ENCODE data around the gene HMGB3.
"Not testable (repeated sequence)": the region's sequence is repeated elsewhere in the genome, so short reads cannot be mapped to it uniquely, and the experiment has no call there.

Gene HMGB3

DNA sequence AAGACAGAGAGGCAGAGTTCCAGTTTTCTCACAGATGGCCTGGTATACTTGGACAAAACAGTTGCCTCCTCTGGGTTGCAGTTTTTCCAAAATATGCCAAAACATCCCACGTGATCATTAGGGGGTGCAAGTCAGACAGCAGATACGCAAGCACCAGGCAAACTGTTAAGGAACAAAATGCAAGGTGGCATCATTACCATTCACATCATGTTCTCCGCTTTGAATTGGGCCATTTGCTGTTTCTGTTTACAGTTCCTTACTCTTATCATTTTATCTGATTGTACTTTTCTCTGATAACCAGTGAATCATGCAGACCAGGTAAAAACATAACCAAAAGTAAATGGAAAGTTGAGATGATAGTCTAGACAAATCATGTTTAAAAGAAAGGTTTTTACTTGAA lies 16.4 kb upstream of the HMGB3 start:
- Mint-ChIP-seq H3K4me1 (no peaks in the 10 kb centered on the region), H3K27ac (no peak overlapping the region), H3K4me3 (no peak overlapping the region), H3K9me3 (no peaks in the 10 kb centered on the region), H3K36me3 (no peaks in the 10 kb centered on the region), H3K27me3 (no peaks in the 10 kb centered on the region)

DNA sequence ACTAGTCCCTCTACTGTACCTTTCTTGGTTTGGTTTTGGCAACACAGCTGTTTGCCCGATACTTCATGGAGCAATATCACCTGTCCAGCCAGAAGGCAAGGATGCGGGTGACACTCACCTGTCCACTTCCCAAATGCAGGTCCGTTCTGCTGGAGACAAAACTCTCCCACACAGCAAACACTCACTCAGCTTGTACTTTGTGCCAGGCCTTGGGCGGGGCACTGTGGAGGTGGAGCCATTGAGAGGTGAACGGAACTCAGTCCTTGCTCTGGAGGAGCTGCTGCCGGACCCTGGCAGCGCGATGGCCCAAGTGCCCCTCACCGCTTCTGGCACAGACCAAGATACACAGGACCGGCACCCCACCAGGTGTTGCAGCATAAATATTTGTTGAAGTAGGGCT lies 15.3 kb upstream of the HMGB3 start:
- Mint-ChIP-seq H3K27me3 (no peaks in the 10 kb centered on the region), H3K4me1 (no peaks in the 10 kb centered on the region), H3K9me3 (no peaks in the 10 kb centered on the region), H3K36me3 (no peaks in the 10 kb centered on the region), H3K27ac (no peak overlapping the region), H3K4me3 (no peak overlapping the region)

DNA sequence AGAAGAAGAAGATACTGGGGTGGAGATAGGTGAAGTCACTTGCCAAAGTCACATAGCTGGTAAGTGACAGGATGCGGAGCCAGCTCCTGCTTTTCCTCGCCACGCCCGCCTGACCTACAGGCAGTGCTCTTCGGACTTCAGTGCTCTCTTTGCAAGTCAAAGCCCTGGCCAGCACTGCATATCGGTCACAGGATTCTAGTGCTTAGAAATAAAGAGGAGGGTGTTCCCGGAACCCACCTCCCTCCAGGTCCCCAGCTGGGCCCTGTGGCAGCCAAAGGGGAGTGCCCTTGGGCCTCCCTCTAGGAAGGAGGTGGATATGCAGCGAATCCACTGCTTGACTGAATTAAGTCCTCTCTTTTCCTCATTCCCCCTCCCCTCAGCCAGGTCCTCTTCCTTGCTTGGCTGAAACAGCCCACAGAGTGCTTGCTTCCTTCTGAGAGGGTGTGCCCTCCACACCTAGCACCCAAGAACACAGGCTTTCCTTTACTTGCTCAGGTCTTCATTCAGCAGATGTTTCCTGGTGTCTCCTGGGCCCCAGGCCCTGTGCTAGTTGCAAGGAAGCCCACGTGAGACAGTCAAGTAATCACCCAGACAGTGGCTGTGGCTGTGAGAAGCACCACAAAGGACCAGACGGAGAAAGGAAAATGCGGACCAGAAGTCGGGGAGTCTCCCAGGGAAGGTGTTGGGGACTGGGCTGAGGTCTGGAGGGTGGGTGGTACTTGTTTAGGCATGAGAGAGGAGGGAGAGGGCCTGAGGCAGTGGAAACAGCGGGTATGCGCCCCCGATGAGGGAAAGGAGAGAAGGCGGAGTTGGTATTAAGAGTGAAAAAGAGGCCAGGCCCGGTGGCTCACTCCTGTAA lies 14.0 kb upstream of the HMGB3 start:
- Mint-ChIP-seq H3K27ac (no peak overlapping the region), H3K36me3 (no peaks in the 10 kb centered on the region), H3K27me3 (no peaks in the 10 kb centered on the region), H3K4me3 (no peak overlapping the region), H3K9me3 (no peaks in the 10 kb centered on the region), H3K4me1 (no peaks in the 10 kb centered on the region)

DNA sequence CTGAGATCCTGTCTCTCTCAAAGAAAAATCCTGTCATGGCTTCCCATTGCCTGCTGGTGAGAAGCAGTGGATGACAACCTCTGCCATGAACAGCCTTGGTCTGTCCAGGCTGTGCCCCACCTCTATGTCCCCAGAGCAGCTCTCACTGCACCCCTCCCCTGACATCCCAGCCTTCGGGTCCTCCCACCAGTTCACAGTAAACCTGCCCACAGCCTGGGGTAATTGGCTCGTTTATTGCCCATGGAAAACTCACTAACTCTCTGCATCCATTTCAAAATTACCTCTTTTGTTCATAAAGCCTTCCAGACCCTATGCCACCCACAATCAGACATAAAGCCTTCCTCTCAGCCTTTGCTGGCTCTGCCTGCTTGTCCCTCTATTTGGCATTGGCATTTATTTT lies 10.7 kb upstream of the HMGB3 start:
- no peaks in the 10 kb centered on the region for H3K9me3 Mint-ChIP-seq

DNA sequence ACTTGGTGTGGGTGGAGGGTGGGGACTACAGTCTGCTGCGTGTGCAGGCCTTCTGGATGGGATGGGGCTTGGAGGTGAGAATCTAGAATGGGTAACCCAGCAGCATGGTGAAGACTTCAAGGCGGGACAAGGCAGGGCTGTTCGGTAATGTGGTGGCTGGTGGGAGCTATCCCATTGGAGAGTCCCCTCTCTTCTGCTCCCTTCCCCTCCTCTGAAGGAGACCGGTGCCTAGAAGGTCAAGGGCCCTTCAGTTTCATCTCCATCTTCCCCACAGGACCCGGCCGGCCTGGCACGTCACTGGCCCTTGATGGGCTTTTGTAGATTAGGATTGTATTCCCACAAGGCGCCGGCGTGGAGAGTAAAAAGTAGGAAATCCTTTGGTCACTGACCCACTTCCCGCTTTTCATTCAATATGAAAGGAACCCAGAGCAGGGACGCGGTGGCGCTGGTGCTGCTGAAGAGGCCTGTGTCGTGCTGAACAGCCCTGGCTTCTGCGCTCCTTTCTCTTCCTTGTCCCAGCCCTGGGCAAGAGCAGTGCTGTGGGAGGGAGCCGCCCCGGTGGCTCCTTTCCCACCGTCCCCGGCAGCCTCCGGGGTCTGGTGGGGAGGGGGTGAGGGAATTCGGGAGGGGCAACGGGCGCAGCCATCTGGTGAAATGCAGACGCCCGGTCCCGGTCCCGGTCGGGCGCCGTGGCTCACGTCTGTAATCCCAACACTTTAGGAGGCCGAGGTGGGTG lies 7.3 kb upstream of the HMGB3 start:
- Mint-ChIP-seq H3K36me3 (no peaks in the 10 kb centered on the region), H3K9me3 (no peaks in the 10 kb centered on the region), H3K27ac (no peak overlapping the region), H3K27me3 (no peaks in the 10 kb centered on the region), H3K4me3 (no peak overlapping the region), H3K4me1 (no peaks in the 10 kb centered on the region)

More for the DNA sequence above, 10.7 kb upstream of the HMGB3 start:
- Mint-ChIP-seq H3K4me3 (no peak overlapping the region), H3K4me1 (no peaks in the 10 kb centered on the region), H3K27ac (no peak overlapping the region), H3K27me3 (no peaks in the 10 kb centered on the region), H3K36me3 (no peaks in the 10 kb centered on the region)

DNA sequence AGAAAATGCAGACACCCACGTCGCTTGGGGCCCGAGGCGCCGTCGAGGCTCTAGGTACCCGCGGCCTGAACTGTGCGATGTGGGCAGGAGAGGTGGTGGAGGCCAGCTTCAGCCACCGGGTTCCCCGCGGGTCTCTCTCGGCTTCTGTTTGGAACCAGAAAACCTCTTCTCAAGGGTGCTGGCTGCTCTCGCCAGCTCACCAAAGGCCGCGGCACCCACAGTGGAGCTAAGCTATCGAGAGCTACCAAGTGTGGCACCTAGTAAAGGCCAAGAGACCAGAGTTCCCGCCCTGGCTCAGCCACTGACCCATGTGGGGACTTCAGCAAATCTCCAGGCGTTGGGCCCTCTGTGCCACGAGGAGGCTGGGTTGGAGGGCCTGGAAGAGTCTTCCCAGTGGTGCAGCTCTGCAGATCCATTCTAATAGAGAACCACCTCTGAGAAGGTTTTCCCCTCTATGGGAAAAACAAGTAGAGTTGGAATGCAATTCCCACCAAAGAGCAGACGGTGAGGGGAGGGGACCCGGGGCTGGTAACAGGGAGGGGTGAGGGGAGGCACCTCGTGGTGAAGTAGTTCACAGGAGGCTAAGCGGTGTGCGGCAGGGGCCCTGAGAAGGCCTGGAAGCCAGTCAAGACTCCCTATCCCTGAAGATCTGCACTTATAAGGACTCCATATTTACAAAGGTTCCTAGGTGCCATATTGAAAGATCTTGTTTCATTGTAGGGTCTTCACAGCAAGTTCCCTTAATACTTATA lies 5.5 kb upstream of the HMGB3 start:
- Mint-ChIP-seq H3K27ac (no peak overlapping the region), H3K4me3 (no peak overlapping the region), H3K27me3 (no peaks in the 10 kb centered on the region), H3K9me3 (no peaks in the 10 kb centered on the region), H3K36me3 (no peaks in the 10 kb centered on the region), H3K4me1 (no peaks in the 10 kb centered on the region)

DNA sequence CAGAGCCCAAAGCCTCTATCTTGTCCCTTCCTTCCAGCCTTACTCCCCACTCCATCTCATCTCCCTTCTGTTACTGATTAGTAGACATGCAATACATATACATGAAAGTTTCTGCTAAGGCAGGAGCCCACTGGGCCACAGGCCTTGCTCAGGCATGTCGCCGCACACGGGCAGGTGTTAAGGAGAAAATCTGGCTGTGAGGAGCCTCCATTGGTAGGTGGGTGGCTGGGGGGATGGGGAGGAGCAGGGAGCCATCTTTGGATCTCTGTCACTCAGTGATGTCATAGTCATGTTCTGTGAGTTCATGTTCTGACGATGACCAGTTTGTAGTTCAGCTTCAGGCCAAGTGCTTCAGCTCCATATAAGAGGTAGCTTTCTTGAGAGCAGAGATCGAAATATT lies 2.9 kb upstream of the HMGB3 start:
- Mint-ChIP-seq H3K9me3 (no peaks in the 10 kb centered on the region), H3K36me3 (no peaks in the 10 kb centered on the region), H3K27me3 (peaks cover 3% of the 10 kb centered on the region), H3K27ac (no peak overlapping the region), H3K4me1 (peaks cover 5% of the 10 kb centered on the region), H3K4me3 (no peak overlapping the region)

DNA sequence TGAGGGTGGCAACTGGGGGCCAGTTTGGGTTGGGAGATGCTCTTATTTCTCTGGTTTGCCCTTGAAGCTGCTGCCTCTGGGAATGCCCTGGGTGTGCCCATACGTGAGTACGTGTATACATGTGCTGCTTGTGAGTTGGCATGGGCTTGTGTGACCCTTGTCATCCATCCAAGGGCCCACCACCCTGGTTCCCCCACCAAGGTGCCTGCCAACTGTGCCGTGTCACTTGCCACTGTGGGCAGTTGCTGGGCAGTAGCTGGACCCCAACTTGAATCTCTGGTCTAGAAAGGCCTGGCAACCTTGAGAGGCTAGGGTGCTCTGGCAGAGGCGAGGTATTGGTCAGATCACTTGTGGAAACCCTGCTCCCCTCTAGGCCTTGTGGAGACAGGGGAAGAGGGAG lies 2.4 kb upstream of the HMGB3 start:
- Mint-ChIP-seq H3K4me3 (peak overlapping the region; percentile 54), H3K36me3 (no peaks in the 10 kb centered on the region), H3K27ac (no peak overlapping the region), H3K27me3 (peaks cover 4% of the 10 kb centered on the region), H3K4me1 (peaks cover 5% of the 10 kb centered on the region), H3K9me3 (no peaks in the 10 kb centered on the region)

DNA sequence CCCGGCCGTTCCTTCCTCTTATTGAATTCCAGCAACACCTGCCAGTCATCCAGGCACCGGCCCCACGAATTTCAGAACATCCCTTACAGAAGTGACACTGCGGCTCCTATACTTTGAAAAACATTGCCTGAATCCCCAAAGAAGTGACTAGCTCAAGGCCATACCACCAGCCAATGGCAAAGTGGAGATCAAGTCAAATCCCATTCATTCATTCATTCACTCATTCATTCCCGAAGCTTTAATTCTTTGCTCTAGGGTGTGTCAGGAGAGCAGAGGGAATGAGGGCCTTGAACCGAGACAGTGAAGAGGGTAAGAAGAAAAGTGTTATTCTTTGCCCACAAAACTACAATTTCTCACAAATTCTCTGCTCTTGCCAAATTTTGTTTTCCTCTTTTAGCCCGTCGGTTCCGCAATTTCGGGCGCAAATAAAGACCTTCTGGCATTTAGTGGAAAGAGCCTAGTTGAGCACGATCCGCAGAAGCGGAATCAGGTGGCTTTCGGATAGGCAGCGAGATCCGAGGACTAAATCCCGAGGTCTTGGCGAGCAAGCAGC lies 824 bp upstream of the HMGB3 start:
- peaks cover 6% of the 10 kb centered on the region for H3K27me3 Mint-ChIP-seq
- H3K4me3 Mint-ChIP-seq = peak overlapping the region; percentile 44
- no peaks in the 10 kb centered on the region for H3K9me3 Mint-ChIP-seq
- H3K36me3 Mint-ChIP-seq = no peaks in the 10 kb centered on the region
- H3K27ac Mint-ChIP-seq = no peak overlapping the region
- H3K4me1 Mint-ChIP-seq = peaks cover 5% of the 10 kb centered on the region

DNA sequence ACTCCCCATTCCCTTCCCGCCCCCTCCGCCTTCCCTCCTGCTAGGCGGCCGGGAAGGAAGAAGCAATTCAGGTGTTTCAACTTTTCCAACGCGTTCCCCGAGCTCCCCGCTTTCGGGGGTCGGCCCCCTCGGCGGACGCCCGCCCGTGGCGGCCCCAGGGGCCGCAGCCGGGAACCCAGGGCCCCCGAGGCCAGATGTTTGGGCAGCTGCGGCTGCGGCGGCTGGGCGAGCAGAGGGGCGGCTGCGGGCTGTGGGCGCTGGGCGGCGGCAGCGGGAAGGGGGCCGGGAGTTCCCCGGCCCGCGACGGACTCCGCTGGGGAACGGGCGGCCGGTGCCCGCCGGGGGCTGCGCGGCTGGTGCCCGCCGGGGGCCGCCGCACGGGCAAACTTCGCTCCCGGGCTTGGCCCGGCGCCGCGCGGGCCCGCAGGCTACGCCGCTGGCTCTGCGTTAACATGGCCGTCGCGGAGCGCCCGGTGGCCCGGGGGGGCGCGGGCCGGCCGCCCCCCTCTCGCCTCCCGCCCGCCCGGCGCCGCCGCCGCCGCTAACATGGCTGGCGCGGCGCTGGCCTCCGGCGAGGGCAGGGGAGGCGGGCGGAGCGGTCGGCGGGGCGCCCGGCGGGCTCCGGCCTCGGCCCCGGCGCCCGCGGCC lies 510 bp downstream of the HMGB3 start:
- H3K4me1 Mint-ChIP-seq = peaks cover 5% of the 10 kb centered on the region
- no peak overlapping the region for H3K27ac Mint-ChIP-seq
- peaks cover 6% of the 10 kb centered on the region for H3K27me3 Mint-ChIP-seq
- H3K4me3 Mint-ChIP-seq = no peak overlapping the region
- no peaks in the 10 kb centered on the region for H3K36me3 Mint-ChIP-seq
- no peaks in the 10 kb centered on the region for H3K9me3 Mint-ChIP-seq

DNA sequence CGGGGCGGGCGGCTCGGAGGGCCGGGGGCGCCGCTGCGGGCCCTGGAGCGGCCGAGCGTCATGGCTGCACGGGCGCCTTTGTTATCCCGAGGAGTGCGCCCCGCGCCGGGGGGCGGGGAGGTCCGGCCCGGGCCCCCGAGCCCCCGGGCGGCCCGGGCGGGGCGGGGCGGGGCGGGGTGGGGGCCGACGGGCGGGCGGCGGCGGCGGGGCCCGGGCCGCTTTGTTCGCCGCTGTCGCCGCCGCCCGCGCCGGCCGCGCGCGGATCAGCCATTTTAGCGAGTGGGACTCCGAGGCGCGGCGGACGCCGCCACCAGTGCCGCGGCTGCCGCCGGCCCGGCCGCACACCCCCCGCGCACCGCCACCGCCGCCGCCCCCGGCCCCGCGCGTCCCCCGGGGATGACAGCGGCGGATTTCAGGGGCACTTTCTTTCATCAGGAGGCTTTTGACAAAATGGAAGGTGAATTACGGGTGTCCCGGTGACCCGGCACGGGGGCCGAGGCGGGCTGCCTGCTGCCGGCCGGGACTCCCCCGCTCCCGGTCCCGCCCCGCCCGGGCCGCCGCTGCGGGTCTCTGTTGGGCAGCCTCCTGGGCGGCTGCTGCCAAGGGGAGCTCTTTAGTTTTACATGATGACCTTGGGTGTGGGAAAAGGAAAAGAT lies 1.2 kb downstream of the HMGB3 start:
- peaks cover 5% of the 10 kb centered on the region for H3K4me1 Mint-ChIP-seq

DNA sequence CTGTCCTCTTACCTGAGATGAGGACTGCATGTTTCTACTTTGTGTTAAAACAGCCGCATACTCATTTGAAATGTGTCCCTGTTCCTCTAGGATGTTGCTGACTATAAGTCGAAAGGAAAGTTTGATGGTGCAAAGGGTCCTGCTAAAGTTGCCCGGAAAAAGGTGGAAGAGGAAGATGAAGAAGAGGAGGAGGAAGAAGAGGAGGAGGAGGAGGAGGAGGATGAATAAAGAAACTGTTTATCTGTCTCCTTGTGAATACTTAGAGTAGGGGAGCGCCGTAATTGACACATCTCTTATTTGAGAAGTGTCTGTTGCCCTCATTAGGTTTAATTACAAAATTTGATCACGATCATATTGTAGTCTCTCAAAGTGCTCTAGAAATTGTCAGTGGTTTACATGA lies 4.6 kb downstream of the HMGB3 start:
- H3K36me3 Mint-ChIP-seq, H3K9me3 Mint-ChIP-seq, H3K4me1 Mint-ChIP-seq, H3K27ac Mint-ChIP-seq, H3K27me3 Mint-ChIP-seq, H3K4me3 Mint-ChIP-seq: not testable (repeated sequence)

More for the DNA sequence above, 1.2 kb downstream of the HMGB3 start:
- peak overlapping the region; percentile 86 for H3K4me3 Mint-ChIP-seq
- H3K9me3 Mint-ChIP-seq = no peaks in the 10 kb centered on the region
- no peaks in the 10 kb centered on the region for H3K36me3 Mint-ChIP-seq
- H3K27me3 Mint-ChIP-seq = peaks cover 6% of the 10 kb centered on the region
- peak overlapping the region; percentile 30 for H3K27ac Mint-ChIP-seq

DNA sequence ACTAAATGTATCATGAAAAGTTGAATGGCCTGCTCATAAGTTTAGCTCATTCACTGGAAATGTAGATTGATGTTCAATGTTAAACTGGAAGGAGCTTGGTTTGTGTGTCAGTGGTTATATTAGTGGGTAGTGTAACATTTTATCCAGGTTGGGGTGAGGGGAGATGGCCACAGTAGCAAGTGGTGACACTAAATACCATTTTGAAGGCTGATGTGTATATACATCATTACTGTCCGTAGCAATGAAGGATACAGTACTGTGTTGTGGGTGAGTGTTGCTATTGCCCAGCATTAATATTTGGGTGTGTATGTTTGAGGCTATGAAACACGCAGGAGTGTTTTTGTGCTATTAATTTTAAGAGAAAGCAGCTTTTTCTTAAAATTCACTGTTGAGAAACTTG lies 6.3 kb downstream of the HMGB3 start:
- H3K9me3 Mint-ChIP-seq = no peaks in the 10 kb centered on the region
- H3K4me3 Mint-ChIP-seq = no peak overlapping the region
- H3K27me3 Mint-ChIP-seq = peaks cover 6% of the 10 kb centered on the region
- H3K4me1 Mint-ChIP-seq = peaks cover 5% of the 10 kb centered on the region
- no peak overlapping the region for H3K27ac Mint-ChIP-seq
- no peaks in the 10 kb centered on the region for H3K36me3 Mint-ChIP-seq

DNA sequence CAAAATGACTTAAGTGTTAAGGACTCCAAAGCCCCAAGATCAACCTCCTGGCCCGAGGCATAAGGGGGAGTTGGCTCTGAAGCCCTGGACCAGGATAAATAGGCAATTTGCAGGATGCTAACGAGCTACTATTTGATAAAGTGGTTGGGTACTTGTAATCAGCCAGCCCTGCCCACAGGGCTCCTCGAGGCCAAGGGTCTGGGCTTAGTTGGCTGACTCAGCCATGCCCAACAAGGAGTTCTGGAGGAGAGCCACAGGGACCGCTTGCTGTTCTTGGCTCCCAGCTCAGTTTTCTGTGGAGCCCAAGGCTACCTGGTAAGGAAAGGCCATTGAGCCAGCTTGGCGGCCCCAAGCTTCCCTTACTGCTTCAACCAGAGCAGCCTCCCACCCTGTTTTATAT lies 7.8 kb downstream of the HMGB3 start:
- no peak overlapping the region for H3K4me3 Mint-ChIP-seq
- no peaks in the 10 kb centered on the region for H3K9me3 Mint-ChIP-seq
- H3K36me3 Mint-ChIP-seq = no peaks in the 10 kb centered on the region
- H3K27ac Mint-ChIP-seq = no peak overlapping the region
- no peaks in the 10 kb centered on the region for H3K4me1 Mint-ChIP-seq
- H3K27me3 Mint-ChIP-seq = peaks cover under 1% of the 10 kb centered on the region

DNA sequence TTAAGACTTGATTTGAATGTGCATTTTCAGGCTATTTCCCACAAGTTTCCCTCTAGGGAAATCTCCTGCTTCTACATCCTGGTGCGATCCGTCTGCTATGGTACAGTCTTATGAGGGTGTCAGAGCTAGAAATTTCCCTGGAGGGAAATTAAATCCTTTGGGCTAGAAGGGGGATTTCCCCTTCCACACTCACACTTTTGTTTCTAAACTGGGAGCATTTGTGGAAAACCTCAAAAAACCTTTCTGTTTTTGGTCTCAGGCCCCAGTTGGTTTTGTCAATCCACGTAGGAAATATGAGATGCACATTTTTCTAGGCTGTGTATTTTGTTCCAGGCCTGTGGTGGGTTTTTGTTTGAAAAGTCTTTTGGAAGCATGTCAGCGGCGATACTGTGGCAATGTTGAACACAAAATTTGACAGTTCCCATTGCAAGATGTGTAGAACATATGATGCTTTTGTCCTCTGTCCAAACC lies 17.8 kb downstream of the HMGB3 start:
- no peak overlapping the region for H3K27ac Mint-ChIP-seq
- no peaks in the 10 kb centered on the region for H3K27me3 Mint-ChIP-seq
- H3K4me1 Mint-ChIP-seq = no peaks in the 10 kb centered on the region
- no peak overlapping the region for H3K4me3 Mint-ChIP-seq
- H3K9me3 Mint-ChIP-seq = no peaks in the 10 kb centered on the region
- H3K36me3 Mint-ChIP-seq = no peaks in the 10 kb centered on the region

Data from activated naive CD4-positive, alpha-beta T cell treated with anti-CD3 and anti-CD28 coated beads, Interleukin-2, amount 50 U/mL, for 24 hours (primary cell).